ENCODE results near the gene CDH20. TPM values are rescaled to one million over a fixed set of nuclear protein-coding genes. Genes with fewer than 3 reads are reported as not detected.

CDH20 gene
- total and polyA plus RNA-seq, 8 donors: 0.15 to 1.5 (median 0.43) TPM; not detected in 5

DNA sequence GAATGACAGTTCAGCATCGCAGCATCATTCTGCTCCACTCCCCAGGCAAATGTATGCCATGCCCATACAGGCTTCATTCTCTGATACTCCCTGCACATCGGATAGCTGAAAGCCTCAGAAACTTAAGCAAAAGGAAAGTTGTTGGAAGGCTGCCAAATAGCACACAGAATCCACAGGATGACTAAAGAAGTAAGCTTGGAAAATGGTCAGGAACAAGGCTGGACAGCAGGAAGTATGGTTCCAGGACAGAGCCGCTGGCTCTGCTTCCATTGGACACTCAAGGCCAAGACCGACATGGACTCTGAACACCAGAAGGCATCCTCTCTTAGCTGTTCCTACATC is 256.5 kb downstream of the CDH20 start:
- H3K4me1 ChIP-seq: peaks cover 0 to 16% (median 6%) of the 10 kb centered on the region in 4 donors

DNA sequence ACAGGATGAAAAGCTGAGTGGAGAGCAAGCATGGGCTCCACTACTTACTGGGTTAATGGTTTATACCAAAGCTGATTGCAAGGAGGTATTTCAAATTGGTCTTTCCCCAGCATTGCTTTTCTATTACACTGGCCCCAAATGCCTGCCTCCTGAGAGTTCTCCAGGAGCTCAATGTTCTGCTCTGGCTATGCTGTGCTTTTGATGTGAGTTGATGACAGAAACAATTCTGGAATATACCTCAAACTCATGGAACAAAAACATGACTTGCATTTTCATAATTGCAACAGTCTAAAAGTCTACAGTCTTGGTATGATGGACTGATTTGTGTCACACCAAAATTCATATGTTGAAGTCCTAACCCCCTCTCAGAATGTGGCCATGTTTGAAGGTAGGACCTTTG is 258.0 kb downstream of the CDH20 start:
- DNase-seq: no peak
- Histone ChIP-seq H3K27ac (no peak overlapping the region), H3K27me3 (no peaks in the 10 kb centered on the region), H3K9me3 (no peaks in the 10 kb centered on the region), H3K36me3 (no peaks in the 10 kb centered on the region), H3K4me1 (peaks cover 0 to 16% (median 6%) of the 10 kb centered on the region in 4 donors), H3K4me3 (no peak overlapping the region)
- TF ChIP-seq, protein P1, sequence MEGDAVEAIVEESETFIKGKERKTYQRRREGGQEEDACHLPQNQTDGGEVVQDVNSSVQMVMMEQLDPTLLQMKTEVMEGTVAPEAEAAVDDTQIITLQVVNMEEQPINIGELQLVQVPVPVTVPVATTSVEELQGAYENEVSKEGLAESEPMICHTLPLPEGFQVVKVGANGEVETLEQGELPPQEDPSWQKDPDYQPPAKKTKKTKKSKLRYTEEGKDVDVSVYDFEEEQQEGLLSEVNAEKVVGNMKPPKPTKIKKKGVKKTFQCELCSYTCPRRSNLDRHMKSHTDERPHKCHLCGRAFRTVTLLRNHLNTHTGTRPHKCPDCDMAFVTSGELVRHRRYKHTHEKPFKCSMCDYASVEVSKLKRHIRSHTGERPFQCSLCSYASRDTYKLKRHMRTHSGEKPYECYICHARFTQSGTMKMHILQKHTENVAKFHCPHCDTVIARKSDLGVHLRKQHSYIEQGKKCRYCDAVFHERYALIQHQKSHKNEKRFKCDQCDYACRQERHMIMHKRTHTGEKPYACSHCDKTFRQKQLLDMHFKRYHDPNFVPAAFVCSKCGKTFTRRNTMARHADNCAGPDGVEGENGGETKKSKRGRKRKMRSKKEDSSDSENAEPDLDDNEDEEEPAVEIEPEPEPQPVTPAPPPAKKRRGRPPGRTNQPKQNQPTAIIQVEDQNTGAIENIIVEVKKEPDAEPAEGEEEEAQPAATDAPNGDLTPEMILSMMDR (IDR thresholded peaks at IDR 0.05): no peak
- TF ChIP-seq POLR2A (IDR thresholded peaks at IDR 0.05): no peak
- TF ChIP-seq POLR2AphosphoS5 (IDR thresholded peaks at IDR 0.05): no peak
- no peak for TF ChIP-seq EP300 (IDR thresholded peaks at IDR 0.05)
- intact Hi-C loops (cut with DNase I; ENCODE audit: low total_unique reads): no loop called here

More for the DNA sequence above, 256.5 kb downstream of the CDH20 start:
- Histone ChIP-seq H3K27ac (no peak overlapping the region), H3K4me3 (no peak overlapping the region), H3K9me3 (no peaks in the 10 kb centered on the region), H3K27me3 (no peaks in the 10 kb centered on the region), H3K36me3 (no peaks in the 10 kb centered on the region)
- TF ChIP-seq EP300 (IDR thresholded peaks at IDR 0.05): no peak
- intact Hi-C loops (cut with DNase I; ENCODE audit: low total_unique reads): no loop called here
- 52 to 65% (median 55%) methylated on average over 4 of the region's 4 CpGs for WGBS, 5 donors
- peak in 1 of 2 donors; percentile 53 for DNase-seq

DNA sequence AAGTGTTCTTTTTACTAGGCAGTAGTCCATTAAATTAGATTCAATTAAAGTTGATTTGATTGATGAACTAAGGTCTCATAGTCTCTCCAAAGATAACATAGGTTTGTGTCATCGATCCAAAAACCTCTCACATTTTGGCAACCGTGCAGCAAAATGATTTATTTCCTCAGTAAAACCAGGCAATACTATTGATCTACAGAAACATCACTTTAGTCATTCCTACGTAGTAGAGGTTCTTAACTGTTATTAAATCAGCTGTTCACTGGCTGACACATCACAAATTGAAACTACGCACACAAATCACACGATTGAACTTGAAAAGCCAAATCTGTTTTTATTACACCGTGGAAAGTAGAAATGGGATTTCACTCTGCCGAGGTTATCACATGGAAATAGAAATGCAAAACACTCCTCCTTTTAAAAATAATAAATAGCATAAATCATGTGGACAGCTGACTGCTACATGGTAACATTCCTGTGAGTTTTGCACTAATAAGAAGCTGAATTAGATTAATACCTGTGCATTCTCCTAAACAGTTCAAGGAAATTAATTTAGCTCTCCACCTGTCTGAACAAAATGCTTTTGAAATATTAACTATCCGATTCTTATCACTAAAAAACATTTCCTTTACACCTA is 262.5 kb downstream of the CDH20 start:
- H3K27ac ChIP-seq: no peak overlapping the region
- TF ChIP-seq, protein P1 (IDR thresholded peaks at IDR 0.05): no peak
- no peak for TF ChIP-seq EP300 (IDR thresholded peaks at IDR 0.05)
- no peak for TF ChIP-seq POLR2AphosphoS5 (IDR thresholded peaks at IDR 0.05)
- TF ChIP-seq POLR2A (IDR thresholded peaks at IDR 0.05): no peak
- no peaks in the 10 kb centered on the region for H3K4me1 ChIP-seq
- peak in 1 of 2 donors; percentile 12 for DNase-seq
- H3K9me3 ChIP-seq: no peaks in the 10 kb centered on the region
- H3K36me3 ChIP-seq: no peaks in the 10 kb centered on the region
- intact Hi-C loops (cut with DNase I; ENCODE audit: low total_unique reads): no loop called here
- WGBS, 5 donors: 41 to 51% (median 44%) methylated on average over 8 of the region's 8 CpGs
- no peak overlapping the region for H3K4me3 ChIP-seq
- no peaks in the 10 kb centered on the region for H3K27me3 ChIP-seq

DNA sequence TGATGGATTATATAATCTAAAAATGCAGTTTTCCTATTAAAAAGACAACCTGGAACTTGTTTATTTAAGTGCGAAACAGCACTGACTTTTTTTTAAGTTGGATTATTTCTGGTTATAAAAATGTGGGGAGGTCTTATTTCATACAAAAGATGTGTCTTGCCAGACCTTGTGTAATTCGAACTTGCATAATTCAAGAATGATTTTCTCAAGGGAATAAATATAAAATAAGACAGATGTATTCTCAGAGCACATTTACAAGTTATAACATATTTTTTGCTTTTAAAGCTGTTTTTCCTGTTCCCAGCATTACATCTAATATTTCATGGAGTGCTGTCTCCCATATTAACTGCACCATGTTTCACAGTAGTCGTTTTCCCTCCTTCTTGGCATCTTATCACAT is 263.1 kb downstream of the CDH20 start:
- no peaks in the 10 kb centered on the region for H3K9me3 ChIP-seq
- no peaks in the 10 kb centered on the region for H3K4me1 ChIP-seq
- no peak overlapping the region for H3K4me3 ChIP-seq
- WGBS, 5 donors: 47 to 60% (median 55%) methylated on average over 3 of the region's 3 CpGs
- H3K27ac ChIP-seq: no peak overlapping the region
- no peaks in the 10 kb centered on the region for H3K27me3 ChIP-seq
- H3K36me3 ChIP-seq: no peaks in the 10 kb centered on the region
- intact Hi-C loops (cut with DNase I; ENCODE audit: low total_unique reads): no loop called here
- TF ChIP-seq EP300 (IDR thresholded peaks at IDR 0.05) (no peak), POLR2AphosphoS5 (IDR thresholded peaks at IDR 0.05) (no peak), POLR2A (IDR thresholded peaks at IDR 0.05) (no peak)
- TF ChIP-seq, protein P1 (IDR thresholded peaks at IDR 0.05): no peak
- DNase-seq: peak in 1 of 2 donors; percentile 49

DNA sequence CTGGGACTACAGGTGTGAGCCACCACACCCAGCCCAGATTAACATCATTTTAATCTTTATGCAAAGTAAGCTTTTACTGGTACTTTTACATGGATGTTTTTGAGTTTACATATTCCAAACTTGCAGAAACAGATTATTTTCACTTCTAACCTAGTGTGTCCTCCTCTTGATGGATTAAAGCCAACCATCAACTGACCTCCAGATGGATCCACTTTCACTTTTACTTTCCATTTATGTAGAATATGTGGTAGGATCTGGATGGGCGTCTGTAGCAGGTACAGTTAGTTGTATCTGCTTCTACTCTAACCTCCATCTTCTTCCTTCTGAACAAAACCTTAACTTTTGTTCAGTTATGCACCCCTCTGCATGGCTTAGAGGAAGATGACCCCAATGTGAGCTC is 264.1 kb downstream of the CDH20 start:
- no peak overlapping the region for H3K27ac ChIP-seq
- intact Hi-C loops (cut with DNase I; ENCODE audit: low total_unique reads): no loop called here
- WGBS, 5 donors: 83 to 92% (median 86%) methylated on average over 1 of the region's 1 CpG

More for the DNA sequence above, 264.1 kb downstream of the CDH20 start:
- H3K4me1 ChIP-seq: no peaks in the 10 kb centered on the region
- H3K4me3 ChIP-seq: no peak overlapping the region
- no peaks in the 10 kb centered on the region for H3K27me3 ChIP-seq
- H3K36me3 ChIP-seq: no peaks in the 10 kb centered on the region
- no peak for TF ChIP-seq POLR2A (IDR thresholded peaks at IDR 0.05)
- no peak for TF ChIP-seq EP300 (IDR thresholded peaks at IDR 0.05)
- TF ChIP-seq, protein P1 (IDR thresholded peaks at IDR 0.05): no peak
- TF ChIP-seq POLR2AphosphoS5 (IDR thresholded peaks at IDR 0.05): no peak
- no peaks in the 10 kb centered on the region for H3K9me3 ChIP-seq
- no peak for DNase-seq

Data from stomach (tissue), 9 donors.